Stimulated activated CD4-positive, alpha-beta T cell treated with anti-CD3 and anti-CD28 coated beads, TNF-alpha, amount 100 ng/mL, for 4 hours (primary cell): ENCODE results near the gene PI16.

ENCODE experiments used
- DNase-seq, 3 experiments: peaks; one replicate each; pipeline ENCODE4 v3.0.0-alpha.2; 2020; ENCODE audit warnings: low read depth in 3 of 3

PI16 gene

GRCh38 chr6:36999751-37000125, 45.2 kb downstream of the PI16 start:
- DNase-seq: no peak

GRCh38 chr6:37004044-37004980, 49.8 kb downstream of the PI16 start:
- no peak for DNase-seq

GRCh38 chr6:37005061-37005810, 50.7 kb downstream of the PI16 start, which contains the start of gene FGD2:
FGD2 (plus strand) TSS chr6:37005655; CDS start chr6:37005818, 163 bp downstream.
- no peak for DNase-seq

GRCh38 chr6:37005827-37006567, 51.5 kb downstream of the PI16 start:
- no peak for DNase-seq

GRCh38 chr6:37006793-37007339, 52.3 kb downstream of the PI16 start:
- DNase-seq: no peak

GRCh38 chr6:37007340-37008043, 53.0 kb downstream of the PI16 start:
- no peak for DNase-seq

GRCh38 chr6:37008484-37009465, 54.2 kb downstream of the PI16 start:
- DNase-seq: no peak

GRCh38 chr6:37010402-37010892, 55.9 kb downstream of the PI16 start:
- no peak for DNase-seq

GRCh38 chr6:37011656-37012378, 57.3 kb downstream of the PI16 start:
- no peak for DNase-seq

GRCh38 chr6:37013516-37014491, 59.3 kb downstream of the PI16 start:
- no peak for DNase-seq
